HepG2 (cell line): Measurements from ENCODE around the gene GRIA3. TPM values are rescaled to one million over a fixed set of nuclear protein-coding genes. Genes with fewer than 3 reads are reported as not detected.

Experiments
- ATAC-seq: fragments of 200-7000 bp; cut with Tn5 transposase; 3 replicates; pipeline ENCODE4 v1.9.1; 2020; ENCODE audit warnings: mild to moderate bottlenecking, moderate library complexity
- BruUV-seq: library from RNA; stranded (reverse); fragments of 400-500 nt; replicated peaks from 2 replicates; lab custom pipeline; 2021; lab: Mats Ljungman, UMichigan
- CTCF ChIA-PET: fragments of 300-600 bp; formaldehyde crosslinking; extraction: SDS; loops from one replicate; lab custom pipeline; 2021; ENCODE audit warnings: low total read pairs, inconsistent platforms, low intra/inter-chr PET ratio; lab: Yijun Ruan, JAX
- POLR2A ChIA-PET: fragments of 350-600 bp; sonication (Branson Sonifier 250); formaldehyde crosslinking; loops from one replicate; lab custom pipeline; 2020; ENCODE audit warnings: antibody characterized with exemption, inconsistent platforms; lab: Yijun Ruan, JAX
- DNase-seq: peaks from one replicate; pipeline ENCODE4 v3.0.0-alpha.2; 2015; ENCODE audit warnings: low spot score
- FAIRE-seq: peaks from 3 replicates; lab custom pipeline; 2011; peaks lifted over from hg19 to GRCh38; lab: Jason Lieb, UNC
- H2AFZ ChIP-seq: one replicate; pipeline ENCODE4 v1.6.1; 2011; ENCODE audit warnings: low read length, inconsistent platforms
- H3K27ac ChIP-seq: fragments of 300-600 bp; 3 replicates; pipeline ENCODE4 v1.8.0; 2011; ENCODE audit warnings: mixed run types, mild to moderate bottlenecking, mixed read lengths, low read length, inconsistent platforms; ENCODE audit not compliant: insufficient read depth; ENCODE audit errors: extremely low read length
- H3K27me3 ChIP-seq, 2 experiments: fragments of 200-600 bp in 1 of 2; 2 replicates in 1 of 2; 3 replicates in 1 of 2; pipeline versions ENCODE4 v1.6.0 to v1.8.0; 2011; ENCODE audit warnings: low read length in 2 of 2, mild to moderate bottlenecking in 2 of 2, moderate library complexity in 2 of 2, inconsistent platforms in 1 of 2; ENCODE audit not compliant: insufficient read depth in 2 of 2, control insufficient read depth in 1 of 2
- H3K36me3 ChIP-seq, 2 experiments: fragments of 200-600 bp in 1 of 2; replicated peaks in 1 of 2; 2 replicates in 1 of 2; 3 replicates in 1 of 2; pipeline versions ENCODE4 v1.5.1 to v1.8.0; 2011; ENCODE audit warnings: low read length in 2 of 2, inconsistent platforms in 1 of 2; ENCODE audit not compliant: insufficient read depth in 2 of 2, control insufficient read depth in 1 of 2
- H3K4me1 ChIP-seq: 2 replicates; pipeline ENCODE4 v1.5.1; 2012; ENCODE audit warnings: low read length, inconsistent platforms; ENCODE audit not compliant: insufficient read depth
- H3K4me2 ChIP-seq: 2 replicates; pipeline ENCODE4 v1.6.0; 2011; ENCODE audit warnings: low read depth, low read length, inconsistent platforms
- H3K4me3 ChIP-seq, 3 experiments: fragments of 200-600 bp in 1 of 3; sonication (generic), shearing (Covaris generic) in 1 of 3; replicated peaks in 1 of 3; 2 replicates each; pipeline ENCODE4 v1.5.1; 2011 to 2016; ENCODE audit warnings: low read length in 3 of 3, inconsistent platforms in 2 of 3, low read depth in 2 of 3, mild to moderate bottlenecking in 2 of 3, control low read depth in 1 of 3, mixed read lengths in 1 of 3; ENCODE audit not compliant: insufficient read depth in 1 of 3
- H3K79me2 ChIP-seq: one replicate; pipeline ENCODE4 v1.6.1; 2011; ENCODE audit warnings: low read length, inconsistent platforms; ENCODE audit not compliant: insufficient read depth
- H3K9ac ChIP-seq: 2 replicates; pipeline ENCODE4 v1.6.0; 2011; ENCODE audit warnings: mild to moderate bottlenecking, low read depth, low read length, inconsistent platforms; ENCODE audit not compliant: insufficient read depth
- H3K9me3 ChIP-seq: 2 replicates; pipeline ENCODE4 v1.5.1; 2012; ENCODE audit warnings: mild to moderate bottlenecking, low read length
- H4K20me1 ChIP-seq: 2 replicates; pipeline ENCODE4 v1.6.0; 2011; ENCODE audit warnings: inconsistent platforms, mild to moderate bottlenecking, low read length, moderate library complexity; ENCODE audit not compliant: insufficient read depth
- FOXA3 ChIP-seq: IDR thresholded peaks from 2 replicates; pipeline ENCODE4 v1.6.1; 2016; ENCODE audit warnings: missing genetic modification reagents, missing compliant biosample characterization
- HNF1B ChIP-seq: sonication (generic); formaldehyde crosslinking; IDR thresholded peaks from 2 replicates; pipeline ENCODE4 v1.5.1; 2020; ENCODE audit warnings: mild to moderate bottlenecking, moderate library complexity, missing genetic modification reagents
- PAX8 ChIP-seq: sonication (generic); formaldehyde crosslinking; IDR thresholded peaks from 2 replicates; pipeline ENCODE4 v1.8.0; 2022; ENCODE audit warnings: mild to moderate bottlenecking, missing genetic modification reagents, borderline replicate concordance
- PRPF4 ChIP-seq: fragments of 200-400 bp; formaldehyde crosslinking; IDR thresholded peaks from 2 replicates; pipeline ENCODE4 v1.6.1; 2016; ENCODE audit warnings: low read length, low read depth; ENCODE audit not compliant: poor library complexity, severe bottlenecking
- SIX1 ChIP-seq: sonication (generic); formaldehyde crosslinking; IDR thresholded peaks from 2 replicates; pipeline ENCODE4 v1.4.0; 2020; ENCODE audit warnings: missing genetic modification reagents, borderline replicate concordance
- TAF1 ChIP-seq: sonication (generic); formaldehyde crosslinking; IDR thresholded peaks from 2 replicates; pipeline ENCODE4 v1.4.0; 2020; ENCODE audit warnings: missing genetic modification reagents
- U2AF2 ChIP-seq: fragments of 200-400 bp; formaldehyde crosslinking; IDR thresholded peaks from 2 replicates; pipeline ENCODE4 v1.6.1; 2017; ENCODE audit warnings: low read depth, mild to moderate bottlenecking, low read length
- ZC3H4 ChIP-seq: sonication (generic); formaldehyde crosslinking; IDR thresholded peaks from 2 replicates; pipeline ENCODE4 v1.4.0; 2020; ENCODE audit warnings: missing genetic modification reagents, borderline replicate concordance
- ZNF446 ChIP-seq: sonication (generic); formaldehyde crosslinking; IDR thresholded peaks from 2 replicates; pipeline ENCODE4 v1.5.0; 2020; ENCODE audit warnings: mild to moderate bottlenecking, missing genetic modification reagents
- ZNF614 ChIP-seq: IDR thresholded peaks from 2 replicates; pipeline ENCODE4 v1.6.1; 2018; ENCODE audit warnings: missing biosample characterization, missing genetic modification reagents, inconsistent platforms, borderline replicate concordance
- ZNF7 ChIP-seq: IDR thresholded peaks from 2 replicates; pipeline ENCODE4 v1.6.1; 2016; ENCODE audit warnings: missing biosample characterization, missing genetic modification reagents
- ZSCAN29 ChIP-seq: sonication (generic); formaldehyde crosslinking; conservative IDR thresholded peaks from 2 replicates; pipeline ENCODE4 v1.4.0; 2020; ENCODE audit warnings: mild to moderate bottlenecking, missing genetic modification reagents
- WGBS: methylation state at CpG from one replicate; pipeline ENCODE4 v1.1.6; 2017; ENCODE audit warnings: low lambda C conversion rate; 5-methylcytosine and 5-hydroxymethylcytosine counted together
- in situ Hi-C: cut with HindIII; loops from 2 replicates; pipeline ENCODE4 v1.10.0; 2017; ENCODE audit warnings: low pct_unique_long_range_greater_than_20kb; ENCODE audit not compliant: extremely low pct_ligation_motif_present
- intact Hi-C: fragments of 100-400 bp; cut with micrococcal nuclease; formaldehyde crosslinking; loops from one replicate; pipeline ENCODE4 v1.10.0; 2022; ENCODE audit not compliant: unreplicated experiment
- polyA plus RNA-seq, 8 experiments: library from polyadenylated mRNA; depleted of rRNA in 3 of 8; stranded (reverse) in 7 of 8; unstranded in 1 of 8; fragments of >200 nt; fragmentation: Illumina TruSeq in 4 of 8; extraction: Trizol in 4 of 8; gene quantifications; 2 replicates each; pipeline versions ENCODE4 v1.2.1 to v1.2.3, GENCODE V29; 2011 to 2016; ENCODE audit warnings: low read depth in 4 of 8, missing spikeins in 1 of 8, mixed read lengths in 1 of 8; ENCODE audit not compliant: insufficient read depth in 1 of 8
- total RNA-seq, 5 experiments: library from RNA; depleted of rRNA; stranded (reverse); fragments of >200 nt; fragmentation: Illumina TruSeq; extraction: Trizol; gene quantifications; 2 replicates each; pipeline ENCODE4 v1.2.3, GENCODE V29; 2016; ENCODE audit warnings: low read depth in 1 of 5
- TF ChIP-seq, protein P1 (sequence below): IDR thresholded peaks from 2 replicates; pipeline ENCODE4 v1.6.1; 2016
- TF ChIP-seq, protein P2 (sequence below): sonication (generic); formaldehyde crosslinking; IDR thresholded peaks from 2 replicates; pipeline ENCODE4 v1.8.1; 2023; ENCODE audit warnings: mild to moderate bottlenecking, missing genetic modification reagents, borderline replicate concordance
- TF ChIP-seq, protein P3 (sequence below), 2 experiments: sonication (generic) in 1 of 2; formaldehyde crosslinking in 1 of 2; IDR thresholded peaks; 2 replicates each; pipeline versions ENCODE4 v1.4.0 to v1.6.1; 2016 to 2020; ENCODE audit warnings: borderline replicate concordance in 1 of 2, low read depth in 1 of 2, mild to moderate bottlenecking in 1 of 2, missing genetic modification reagents in 1 of 2
- TF ChIP-seq, protein P4 (sequence below): sonication (generic); formaldehyde crosslinking; IDR thresholded peaks from 2 replicates; pipeline ENCODE4 v1.4.0; 2020; ENCODE audit warnings: mild to moderate bottlenecking, low read depth, missing genetic modification reagents

GRIA3 gene
- total and polyA plus RNA-seq, 2 of the 13 experiments (the other 11 are each of a cell fraction or from before 2014, with no cell fraction given), result not detected

GRCh38 chrX:123361371-123361770 lies 177.3 kb downstream of the GRIA3 start:
- POLR2A ChIA-PET, result no interaction called here
- WGBS, result 0% methylated on average over 1 of the region's 1 CpG
- TF ChIP-seq ZC3H4, result no peak
- TF ChIP-seq HNF1B (CRISPR knock-in tag), result no peak
- TF ChIP-seq, protein P1, sequence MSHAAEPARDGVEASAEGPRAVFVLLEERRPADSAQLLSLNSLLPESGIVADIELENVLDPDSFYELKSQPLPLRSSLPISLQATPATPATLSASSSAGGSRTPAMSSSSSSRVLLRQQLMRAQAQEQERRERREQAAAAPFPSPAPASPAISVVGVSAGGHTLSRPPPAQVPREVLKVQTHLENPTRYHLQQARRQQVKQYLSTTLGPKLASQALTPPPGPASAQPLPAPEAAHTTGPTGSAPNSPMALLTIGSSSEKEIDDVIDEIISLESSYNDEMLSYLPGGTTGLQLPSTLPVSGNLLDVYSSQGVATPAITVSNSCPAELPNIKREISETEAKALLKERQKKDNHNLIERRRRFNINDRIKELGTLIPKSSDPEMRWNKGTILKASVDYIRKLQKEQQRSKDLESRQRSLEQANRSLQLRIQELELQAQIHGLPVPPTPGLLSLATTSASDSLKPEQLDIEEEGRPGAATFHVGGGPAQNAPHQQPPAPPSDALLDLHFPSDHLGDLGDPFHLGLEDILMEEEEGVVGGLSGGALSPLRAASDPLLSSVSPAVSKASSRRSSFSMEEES (CRISPR knock-in tag), result no peak
- no peak for TF ChIP-seq PRPF4
- TF ChIP-seq SIX1, result no peak
- no peak for TF ChIP-seq TAF1 (CRISPR knock-in tag)
- TF ChIP-seq ZNF446 (CRISPR knock-in tag), result no peak
- TF ChIP-seq, protein P2, sequence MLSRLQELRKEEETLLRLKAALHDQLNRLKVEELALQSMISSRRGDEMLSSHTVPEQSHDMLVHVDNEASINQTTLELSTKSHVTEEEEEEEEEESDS, result no peak
- no peak for TF ChIP-seq ZNF7 (CRISPR knock-in tag)
- TF ChIP-seq PAX8 (CRISPR knock-in tag), result no peak
- no peak for TF ChIP-seq U2AF2
- TF ChIP-seq FOXA3 (CRISPR knock-in tag), result no peak
- no peak for TF ChIP-seq ZNF614 (CRISPR knock-in tag)
- TF ChIP-seq, protein P3, sequence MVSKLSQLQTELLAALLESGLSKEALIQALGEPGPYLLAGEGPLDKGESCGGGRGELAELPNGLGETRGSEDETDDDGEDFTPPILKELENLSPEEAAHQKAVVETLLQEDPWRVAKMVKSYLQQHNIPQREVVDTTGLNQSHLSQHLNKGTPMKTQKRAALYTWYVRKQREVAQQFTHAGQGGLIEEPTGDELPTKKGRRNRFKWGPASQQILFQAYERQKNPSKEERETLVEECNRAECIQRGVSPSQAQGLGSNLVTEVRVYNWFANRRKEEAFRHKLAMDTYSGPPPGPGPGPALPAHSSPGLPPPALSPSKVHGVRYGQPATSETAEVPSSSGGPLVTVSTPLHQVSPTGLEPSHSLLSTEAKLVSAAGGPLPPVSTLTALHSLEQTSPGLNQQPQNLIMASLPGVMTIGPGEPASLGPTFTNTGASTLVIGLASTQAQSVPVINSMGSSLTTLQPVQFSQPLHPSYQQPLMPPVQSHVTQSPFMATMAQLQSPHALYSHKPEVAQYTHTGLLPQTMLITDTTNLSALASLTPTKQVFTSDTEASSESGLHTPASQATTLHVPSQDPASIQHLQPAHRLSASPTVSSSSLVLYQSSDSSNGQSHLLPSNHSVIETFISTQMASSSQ (IDR thresholded peaks at IDR 0.05; ENCODE audit: low read depth), result no peak
- TF ChIP-seq, protein P3 (CRISPR knock-in tag; IDR thresholded peaks at IDR 0.05; ENCODE audit: borderline replicate concordance), result no peak
- TF ChIP-seq, protein P4, sequence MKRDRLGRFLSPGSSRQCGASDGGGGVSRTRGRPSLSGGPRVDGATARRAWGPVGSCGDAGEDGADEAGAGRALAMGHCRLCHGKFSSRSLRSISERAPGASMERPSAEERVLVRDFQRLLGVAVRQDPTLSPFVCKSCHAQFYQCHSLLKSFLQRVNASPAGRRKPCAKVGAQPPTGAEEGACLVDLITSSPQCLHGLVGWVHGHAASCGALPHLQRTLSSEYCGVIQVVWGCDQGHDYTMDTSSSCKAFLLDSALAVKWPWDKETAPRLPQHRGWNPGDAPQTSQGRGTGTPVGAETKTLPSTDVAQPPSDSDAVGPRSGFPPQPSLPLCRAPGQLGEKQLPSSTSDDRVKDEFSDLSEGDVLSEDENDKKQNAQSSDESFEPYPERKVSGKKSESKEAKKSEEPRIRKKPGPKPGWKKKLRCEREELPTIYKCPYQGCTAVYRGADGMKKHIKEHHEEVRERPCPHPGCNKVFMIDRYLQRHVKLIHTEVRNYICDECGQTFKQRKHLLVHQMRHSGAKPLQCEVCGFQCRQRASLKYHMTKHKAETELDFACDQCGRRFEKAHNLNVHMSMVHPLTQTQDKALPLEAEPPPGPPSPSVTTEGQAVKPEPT (CRISPR knock-in tag), result no peak
- TF ChIP-seq ZSCAN29, result no peak

More at GRCh38 chrX:123361371-123361770, 177.3 kb downstream of the GRIA3 start:
- FAIRE-seq (no peak), ATAC-seq (no peak), DNase-seq (no peak)
- Histone ChIP-seq H3K4me3 (no peak overlapping the region), H3K9ac (no peak overlapping the region), H3K36me3 (no peaks in the 10 kb centered on the region), H2AFZ (no peak overlapping the region), H4K20me1 (no peaks in the 10 kb centered on the region), H3K79me2 (no peaks in the 10 kb centered on the region), H3K27ac (no peak overlapping the region), H3K4me2 (no peak overlapping the region), H3K4me1 (no peaks in the 10 kb centered on the region), H3K27me3 (no peaks in the 10 kb centered on the region), H3K9me3 (no peaks in the 10 kb centered on the region)
- intact Hi-C loops (no loop called here), in situ Hi-C loops (no loop called here)
- CTCF ChIA-PET, result no interaction called here
- no TSS peak for BruUV-seq
